ENCODE results near the gene IGSF23. TPM values are rescaled to one million over a fixed set of nuclear protein-coding genes. Genes with fewer than 3 reads are reported as not detected.
"Not testable (repeated sequence)": the region's sequence is repeated elsewhere in the genome, so short reads cannot be mapped to it uniquely, and the experiment has no call there.

IGSF23 gene
- polyA plus RNA-seq, 4 donors: 5.8 to 54.3 (median 17.3) TPM

GRCh38 chr19:44623080-44623479, 9.7 kb downstream of the IGSF23 start:
- Histone ChIP-seq H3K9me3 (ENCODE audit: control insufficient read depth in 2 of 2, insufficient read depth in 1 of 2, low read depth in 1 of 2, low read length in 1 of 2) (peaks cover 0 to 6% of the 10 kb centered on the region in 2 donors), H3K4me1 (ENCODE audit: control insufficient read depth in 3 of 3, insufficient read depth in 2 of 3, low read depth in 1 of 3, low read length in 2 of 3) (peaks cover 0 to 7% (median 0%) of the 10 kb centered on the region in 3 donors), H3K27ac (ENCODE audit: low read depth in 1 of 3, low read length in 2 of 3) (no peak overlapping the region), H3K36me3 (ENCODE audit: control insufficient read depth in 3 of 3, insufficient read depth in 2 of 3, low read depth in 1 of 3, low read length in 3 of 3) (peaks cover 0 to 67% (median 5%) of the 10 kb centered on the region in 3 donors), H3K4me3 (ENCODE audit: low read depth in 1 of 3, low read length in 3 of 3) (no peak overlapping the region), H3K27me3 (ENCODE audit: control insufficient read depth in 3 of 3, insufficient read depth in 3 of 3, low read length in 3 of 3) (no peaks in the 10 kb centered on the region)
- DNase-seq (no peak), FAIRE-seq (no peak)
- WGBS, 3 donors: 56 to 64% (median 63%) methylated on average over 5 of the region's 5 CpGs

GRCh38 chr19:44623626-44624025, 10.3 kb downstream of the IGSF23 start:
- FAIRE-seq (no peak), DNase-seq (no peak)

GRCh38 chr19:44624840-44625354, 11.5 kb downstream of the IGSF23 start:
- H3K9me3 ChIP-seq (ENCODE audit: control insufficient read depth in 2 of 2, insufficient read depth in 1 of 2, low read depth in 1 of 2, low read length in 1 of 2): peaks cover 0 to 3% of the 10 kb centered on the region in 2 donors
- FAIRE-seq (no peak), DNase-seq (no peak)
- peaks cover 0 to 7% (median 0%) of the 10 kb centered on the region in 3 donors for H3K4me1 ChIP-seq (ENCODE audit: control insufficient read depth in 3 of 3, insufficient read depth in 2 of 3, low read depth in 1 of 3, low read length in 2 of 3)
- no peak overlapping the region for H3K4me3 ChIP-seq (ENCODE audit: low read depth in 1 of 3, low read length in 3 of 3)
- WGBS, 3 donors: 96 to 98% (median 98%) methylated on average over 4 of the region's 4 CpGs
- no peaks in the 10 kb centered on the region for H3K27me3 ChIP-seq (ENCODE audit: control insufficient read depth in 3 of 3, insufficient read depth in 3 of 3, low read length in 3 of 3)
- peaks cover 0 to 72% (median 8%) of the 10 kb centered on the region in 3 donors for H3K36me3 ChIP-seq (ENCODE audit: control insufficient read depth in 3 of 3, insufficient read depth in 2 of 3, low read depth in 1 of 3, low read length in 3 of 3)
- no peak overlapping the region for H3K27ac ChIP-seq (ENCODE audit: low read depth in 1 of 3, low read length in 2 of 3)

More at GRCh38 chr19:44623626-44624025, 10.3 kb downstream of the IGSF23 start:
- peaks cover 0 to 6% of the 10 kb centered on the region in 2 donors for H3K9me3 ChIP-seq (ENCODE audit: control insufficient read depth in 2 of 2, insufficient read depth in 1 of 2, low read depth in 1 of 2, low read length in 1 of 2)
- no peak overlapping the region for H3K27ac ChIP-seq (ENCODE audit: low read depth in 1 of 3, low read length in 2 of 3)
- no peak overlapping the region for H3K4me3 ChIP-seq (ENCODE audit: low read depth in 1 of 3, low read length in 3 of 3)
- H3K36me3 ChIP-seq (ENCODE audit: control insufficient read depth in 3 of 3, insufficient read depth in 2 of 3, low read depth in 1 of 3, low read length in 3 of 3): peaks cover 0 to 67% (median 8%) of the 10 kb centered on the region in 3 donors
- WGBS, 3 donors: 83 to 95% (median 93%) methylated on average over 4 of the region's 4 CpGs
- H3K27me3 ChIP-seq (ENCODE audit: control insufficient read depth in 3 of 3, insufficient read depth in 3 of 3, low read length in 3 of 3): no peaks in the 10 kb centered on the region
- peaks cover 0 to 7% (median 0%) of the 10 kb centered on the region in 3 donors for H3K4me1 ChIP-seq (ENCODE audit: control insufficient read depth in 3 of 3, insufficient read depth in 2 of 3, low read depth in 1 of 3, low read length in 2 of 3)

DNA sequence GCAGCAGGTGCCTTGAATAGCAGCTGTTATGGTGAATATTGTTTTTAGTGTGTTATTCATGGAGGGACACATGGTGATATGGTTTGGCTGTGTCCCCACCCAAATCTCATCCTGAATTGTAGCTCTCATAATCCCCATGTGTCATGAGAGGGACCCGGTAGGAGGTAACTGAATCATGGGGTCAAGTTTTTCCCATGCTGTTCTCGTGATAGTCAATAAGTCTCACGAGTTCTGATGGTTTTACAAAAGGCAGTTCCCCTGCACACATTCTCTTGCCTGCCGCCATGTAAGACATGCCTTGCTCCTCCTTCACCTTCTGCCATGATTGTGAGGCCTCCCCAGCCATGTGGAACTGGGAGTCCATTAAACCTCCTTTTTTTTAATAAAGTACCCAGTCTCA, 12.3 kb downstream of the IGSF23 start:
- not testable (repeated sequence) for H3K9me3 ChIP-seq (ENCODE audit: control insufficient read depth in 2 of 2, insufficient read depth in 1 of 2, low read depth in 1 of 2, low read length in 1 of 2); H3K27me3 ChIP-seq (ENCODE audit: control insufficient read depth in 3 of 3, insufficient read depth in 3 of 3, low read length in 3 of 3); DNase-seq; FAIRE-seq; H3K4me1 ChIP-seq (ENCODE audit: control insufficient read depth in 3 of 3, insufficient read depth in 2 of 3, low read depth in 1 of 3, low read length in 2 of 3); H3K4me3 ChIP-seq (ENCODE audit: low read depth in 1 of 3, low read length in 3 of 3); H3K27ac ChIP-seq (ENCODE audit: low read depth in 1 of 3, low read length in 2 of 3)
- H3K36me3 ChIP-seq (ENCODE audit: control insufficient read depth in 3 of 3, insufficient read depth in 2 of 3, low read depth in 1 of 3, low read length in 3 of 3): peaks cover 0 to 76% (median 8%) of the 10 kb centered on the region in 3 donors
- 82 to 93% (median 86%) methylated on average over 4 of the region's 4 CpGs for WGBS, 3 donors

- Histone ChIP-seq H3K36me3 (ENCODE audit: control insufficient read depth in 3 of 3, insufficient read depth in 2 of 3, low read depth in 1 of 3, low read length in 3 of 3) (peaks cover 0 to 75% (median 8%) of the 10 kb centered on the region in 3 donors), H3K4me1 (ENCODE audit: control insufficient read depth in 3 of 3, insufficient read depth in 2 of 3, low read depth in 1 of 3, low read length in 2 of 3) (peaks cover 0 to 4% (median 0%) of the 10 kb centered on the region in 3 donors), H3K27ac (ENCODE audit: low read depth in 1 of 3, low read length in 2 of 3) (no peak overlapping the region), H3K9me3 (ENCODE audit: control insufficient read depth in 2 of 2, insufficient read depth in 1 of 2, low read depth in 1 of 2, low read length in 1 of 2) (peaks cover 0 to 3% of the 10 kb centered on the region in 2 donors), H3K27me3 (ENCODE audit: control insufficient read depth in 3 of 3, insufficient read depth in 3 of 3, low read length in 3 of 3) (no peaks in the 10 kb centered on the region), H3K4me3 (ENCODE audit: low read depth in 1 of 3, low read length in 3 of 3) (no peak overlapping the region)
- peak in 1 of 2 donors; percentile 17 for DNase-seq
- no peak for FAIRE-seq
- 25 to 63% (median 31%) methylated on average over 1 of the region's 1 CpG for WGBS, 3 donors
Observed at GRCh38 chr19:44626048-44626624, 12.8 kb downstream of the IGSF23 start.

DNA sequence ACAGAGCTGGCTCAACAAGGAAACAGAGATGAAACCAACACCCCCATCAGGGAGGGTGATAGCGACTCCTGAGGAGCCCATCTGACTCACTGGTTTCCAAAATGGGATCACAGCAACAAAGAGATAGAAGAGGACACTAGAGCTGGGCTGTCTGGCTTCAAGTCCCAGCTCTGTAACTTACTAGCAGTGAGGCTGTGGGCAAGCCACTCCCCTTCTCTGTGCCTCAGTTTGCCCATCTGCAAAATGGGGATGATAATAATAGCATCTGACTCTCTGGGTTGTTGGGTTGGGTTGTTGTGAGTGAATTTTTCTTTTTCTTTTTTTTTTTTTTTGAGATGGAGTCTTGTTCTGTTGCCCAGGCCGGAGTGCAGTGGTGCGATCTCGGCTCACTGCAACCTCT, 14.3 kb downstream of the IGSF23 start:
- Histone ChIP-seq H3K4me3 (ENCODE audit: low read depth in 1 of 3, low read length in 3 of 3) (no peak overlapping the region), H3K36me3 (ENCODE audit: control insufficient read depth in 3 of 3, insufficient read depth in 2 of 3, low read depth in 1 of 3, low read length in 3 of 3) (peaks cover 0 to 78% (median 8%) of the 10 kb centered on the region in 3 donors), H3K4me1 (ENCODE audit: control insufficient read depth in 3 of 3, insufficient read depth in 2 of 3, low read depth in 1 of 3, low read length in 2 of 3) (peaks cover 0 to 3% (median 0%) of the 10 kb centered on the region in 3 donors), H3K27ac (ENCODE audit: low read depth in 1 of 3, low read length in 2 of 3) (no peak overlapping the region), H3K27me3 (ENCODE audit: control insufficient read depth in 3 of 3, insufficient read depth in 3 of 3, low read length in 3 of 3) (no peaks in the 10 kb centered on the region), H3K9me3 (ENCODE audit: control insufficient read depth in 2 of 2, insufficient read depth in 1 of 2, low read depth in 1 of 2, low read length in 1 of 2) (peaks cover 0 to 3% of the 10 kb centered on the region in 2 donors)
- DNase-seq (no peak), FAIRE-seq (no peak)
- WGBS, 3 donors: 95 to 97% (median 96%) methylated on average over 4 of the region's 4 CpGs

DNA sequence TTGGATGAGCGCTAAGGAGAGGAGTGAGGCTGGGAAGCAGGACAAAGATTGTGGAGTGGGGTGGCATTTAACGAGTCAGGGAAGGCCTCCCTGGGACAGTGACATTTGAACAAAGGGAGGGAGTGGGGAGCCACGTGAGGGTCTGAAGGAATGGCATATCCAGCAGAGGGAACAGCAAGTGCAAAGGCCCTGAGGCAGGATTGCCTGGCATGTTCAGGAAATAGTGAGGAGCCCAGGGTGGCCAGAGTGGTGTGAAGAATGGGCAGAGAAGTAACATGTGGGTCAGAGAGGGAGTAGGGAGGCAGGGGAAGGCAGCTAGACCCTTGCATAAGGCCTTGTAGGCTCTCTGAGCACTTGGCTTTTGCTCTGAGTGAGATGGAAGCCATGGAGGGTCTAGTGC, 15.4 kb downstream of the IGSF23 start:
- Histone ChIP-seq H3K27me3 (ENCODE audit: control insufficient read depth in 3 of 3, insufficient read depth in 3 of 3, low read length in 3 of 3) (no peaks in the 10 kb centered on the region), H3K27ac (ENCODE audit: low read depth in 1 of 3, low read length in 2 of 3) (no peak overlapping the region), H3K4me3 (ENCODE audit: low read depth in 1 of 3, low read length in 3 of 3) (no peak overlapping the region), H3K36me3 (ENCODE audit: control insufficient read depth in 3 of 3, insufficient read depth in 2 of 3, low read depth in 1 of 3, low read length in 3 of 3) (peaks cover 0 to 68% (median 8%) of the 10 kb centered on the region in 3 donors), H3K4me1 (ENCODE audit: control insufficient read depth in 3 of 3, insufficient read depth in 2 of 3, low read depth in 1 of 3, low read length in 2 of 3) (peaks cover 0 to 3% (median 0%) of the 10 kb centered on the region in 3 donors), H3K9me3 (ENCODE audit: control insufficient read depth in 2 of 2, insufficient read depth in 1 of 2, low read depth in 1 of 2, low read length in 1 of 2) (peaks cover 0 to 3% of the 10 kb centered on the region in 2 donors)
- FAIRE-seq (no peak), DNase-seq (no peak)
- 79 to 87% (median 85%) methylated on average over 3 of the region's 3 CpGs for WGBS, 3 donors

DNA sequence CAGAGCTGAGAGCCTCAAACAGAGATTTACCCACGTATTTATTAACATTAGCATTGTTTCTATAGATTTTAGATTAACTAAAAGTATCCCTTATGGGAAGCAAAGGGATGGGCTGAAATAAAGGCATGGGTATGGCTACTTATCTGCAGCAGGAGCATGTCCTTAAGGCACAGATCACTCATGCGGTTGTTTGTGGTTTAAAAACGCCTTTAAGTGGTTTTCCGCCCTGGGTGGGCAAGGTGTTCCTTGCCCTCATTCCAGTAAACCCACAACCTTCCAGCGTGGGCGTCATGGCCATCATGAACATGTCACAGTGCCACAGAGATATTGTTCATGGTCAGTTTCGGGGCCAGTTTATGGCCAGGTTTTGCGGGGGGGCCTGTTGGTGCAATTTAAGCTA, 18.2 kb downstream of the IGSF23 start:
- WGBS, 3 donors: 75 to 89% (median 80%) methylated on average over 8 of the region's 8 CpGs
- FAIRE-seq: not testable (repeated sequence)

More for the DNA sequence above, 18.2 kb downstream of the IGSF23 start:
- Histone ChIP-seq H3K4me1 (ENCODE audit: control insufficient read depth in 3 of 3, insufficient read depth in 2 of 3, low read depth in 1 of 3, low read length in 2 of 3) (peaks cover 0 to 25% (median 4%) of the 10 kb centered on the region in 3 donors), H3K36me3 (ENCODE audit: control insufficient read depth in 3 of 3, insufficient read depth in 2 of 3, low read depth in 1 of 3, low read length in 3 of 3) (peaks cover 0 to 45% (median 3%) of the 10 kb centered on the region in 3 donors)
- DNase-seq; H3K4me3 ChIP-seq (ENCODE audit: low read depth in 1 of 3, low read length in 3 of 3); H3K27ac ChIP-seq (ENCODE audit: low read depth in 1 of 3, low read length in 2 of 3); H3K27me3 ChIP-seq (ENCODE audit: control insufficient read depth in 3 of 3, insufficient read depth in 3 of 3, low read length in 3 of 3); H3K9me3 ChIP-seq (ENCODE audit: control insufficient read depth in 2 of 2, insufficient read depth in 1 of 2, low read depth in 1 of 2, low read length in 1 of 2): not testable (repeated sequence)

All from small intestine (tissue), 7 donors.